Measurements from ENCODE around the gene RPH3AL.

Gene RPH3AL

DNA sequence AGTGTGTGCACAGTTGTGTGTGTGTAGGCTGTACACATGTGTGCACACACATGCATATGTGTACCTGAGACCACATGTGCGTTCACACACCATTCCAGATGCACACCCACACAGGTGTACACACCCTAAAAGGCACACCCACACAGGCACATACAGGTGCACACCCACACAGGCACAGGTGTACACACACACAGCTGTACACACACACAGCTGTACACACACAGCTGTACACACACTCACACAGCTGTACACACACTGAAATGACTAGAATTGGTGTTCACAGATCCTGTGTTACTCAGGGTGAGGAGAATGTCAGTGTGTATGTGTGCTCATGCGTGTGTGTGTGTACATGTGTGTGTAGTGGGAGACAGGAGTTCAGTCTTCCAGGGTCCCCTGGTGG lies 155.3 kb downstream of the RPH3AL start:
- peak in 1 of 10 donors; percentile 8 for DNase-seq
- intact Hi-C loops (cut with DNase I), result no loop called here

GRCh38 chr17:194828-195602 lies 157.6 kb downstream of the RPH3AL start:
- intact Hi-C loops (cut with DNase I), result no loop called here
- peak in 3 of 10 donors; percentile 20 to 67 (median 53) for DNase-seq

DNA sequence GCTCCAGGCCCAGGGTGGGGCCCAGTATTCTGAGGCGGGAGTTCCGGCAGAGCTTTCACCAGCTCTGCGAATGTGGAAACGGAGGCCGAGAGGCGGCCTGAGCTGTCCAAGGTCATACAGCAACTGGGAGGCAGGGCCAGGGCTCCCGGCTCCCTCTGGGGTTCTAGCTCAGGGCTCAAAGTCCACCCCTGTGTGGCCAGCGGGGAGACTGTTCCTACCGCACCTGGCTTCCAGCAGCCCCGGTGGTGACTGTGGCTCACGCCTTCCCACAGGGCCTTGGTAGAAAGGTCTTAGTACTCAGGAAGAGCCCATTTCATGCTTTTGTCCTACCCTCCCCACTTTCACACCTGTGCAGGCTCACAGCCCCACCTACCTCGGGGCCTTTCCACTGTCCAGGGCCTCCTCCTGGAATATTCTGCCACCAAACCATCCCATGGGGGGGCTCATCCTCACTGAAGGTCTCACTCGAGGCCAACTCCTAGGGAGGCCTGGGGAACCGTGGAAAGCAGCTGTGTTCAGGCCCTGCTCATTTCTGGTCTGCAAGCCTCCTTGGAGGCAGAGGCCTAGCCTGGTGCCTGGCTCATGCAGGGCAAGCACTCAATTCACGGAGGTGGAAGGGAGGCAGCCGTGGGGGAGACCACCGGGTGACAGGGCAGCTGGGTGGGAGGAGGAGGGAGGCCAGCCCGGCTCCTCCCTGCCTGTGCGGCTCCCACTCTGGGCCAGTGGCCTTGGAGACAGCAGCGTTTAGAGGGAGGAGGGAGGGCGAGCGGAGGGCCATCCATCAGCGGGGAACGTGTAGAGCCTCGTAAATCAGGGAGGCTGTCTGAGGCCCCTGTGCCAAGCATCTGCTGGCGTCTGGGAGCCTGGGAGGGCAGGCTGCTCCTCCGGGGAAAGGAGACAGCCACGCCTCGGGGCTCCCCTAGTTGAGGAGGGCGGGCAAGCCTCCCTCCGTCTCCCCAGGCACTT lies 158.5 kb downstream of the RPH3AL start:
- DNase-seq, result peak in 3 of 10 donors; percentile 61 to 81 (median 75)
- intact Hi-C loops (cut with DNase I), result no loop called here

- intact Hi-C loops (cut with DNase I), result no loop called here
- DNase-seq, result peak in 3 of 10 donors; percentile 48 to 62 (median 48)
These were observed 159.2 kb downstream of the RPH3AL start for GRCh38 chr17:193426-193810.

- peak in 3 of 10 donors; percentile 43 to 57 (median 57) for DNase-seq
- intact Hi-C loops (cut with DNase I), result no loop called here
These were observed 159.8 kb downstream of the RPH3AL start for GRCh38 chr17:192666-193425.

DNA sequence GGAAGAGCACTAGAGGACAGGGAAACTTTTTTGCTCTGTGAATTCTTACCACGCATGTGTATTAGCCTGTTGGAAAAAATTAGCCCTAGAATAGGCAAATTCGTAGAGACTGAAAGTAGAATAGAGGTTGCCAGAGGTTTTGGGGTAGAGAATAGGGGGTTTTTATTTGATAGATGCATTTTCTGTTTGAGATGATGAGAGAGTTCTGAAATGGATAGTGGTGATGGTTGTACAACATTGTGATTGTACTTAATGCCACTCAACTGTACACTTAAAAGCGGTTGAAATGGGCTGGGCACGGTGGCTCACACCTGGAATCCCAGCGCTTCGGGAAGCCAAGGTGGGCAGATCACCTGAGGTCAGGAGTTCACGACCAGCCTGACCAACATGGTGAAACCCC lies 163.2 kb downstream of the RPH3AL start:
- DNase-seq, result peak in 3 of 10 donors; percentile 10 to 39 (median 31)
- intact Hi-C loops (cut with DNase I), result no loop called here

- intact Hi-C loops (cut with DNase I), result no loop called here
- peak in 3 of 10 donors; percentile 9 to 39 (median 22) for DNase-seq
These were observed 165.5 kb downstream of the RPH3AL start for GRCh38 chr17:187130-187529.

- peak in 3 of 10 donors; percentile 3 to 38 (median 13) for DNase-seq
These were observed 167.0 kb downstream of the RPH3AL start for GRCh38 chr17:185445-186138.

DNA sequence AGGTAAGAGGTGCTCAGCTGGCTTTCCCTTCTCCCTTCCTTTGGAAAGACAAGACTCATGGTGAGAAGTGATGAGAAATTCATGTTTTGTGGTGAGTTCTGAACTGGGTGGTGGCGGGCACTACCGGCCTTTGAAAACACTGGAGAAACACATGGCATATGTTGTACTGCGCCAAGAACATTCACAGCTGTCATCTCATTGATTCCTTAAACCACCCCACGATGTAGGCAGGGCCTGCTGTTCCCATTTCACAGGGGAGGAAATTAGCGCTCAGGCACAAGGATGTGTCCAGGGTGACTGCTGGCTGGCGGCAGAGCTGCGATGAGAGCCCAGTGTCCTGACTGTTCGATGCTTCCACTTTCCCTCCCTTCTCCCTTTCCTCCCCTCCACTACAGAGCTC lies 169.6 kb downstream of the RPH3AL start:
- intact Hi-C loops (cut with DNase I), result no loop called here
- DNase-seq, result peak in 2 of 10 donors; percentile 43 to 78

More at GRCh38 chr17:185445-186138, 167.0 kb downstream of the RPH3AL start:
- intact Hi-C loops (cut with DNase I), result no loop called here

DNA sequence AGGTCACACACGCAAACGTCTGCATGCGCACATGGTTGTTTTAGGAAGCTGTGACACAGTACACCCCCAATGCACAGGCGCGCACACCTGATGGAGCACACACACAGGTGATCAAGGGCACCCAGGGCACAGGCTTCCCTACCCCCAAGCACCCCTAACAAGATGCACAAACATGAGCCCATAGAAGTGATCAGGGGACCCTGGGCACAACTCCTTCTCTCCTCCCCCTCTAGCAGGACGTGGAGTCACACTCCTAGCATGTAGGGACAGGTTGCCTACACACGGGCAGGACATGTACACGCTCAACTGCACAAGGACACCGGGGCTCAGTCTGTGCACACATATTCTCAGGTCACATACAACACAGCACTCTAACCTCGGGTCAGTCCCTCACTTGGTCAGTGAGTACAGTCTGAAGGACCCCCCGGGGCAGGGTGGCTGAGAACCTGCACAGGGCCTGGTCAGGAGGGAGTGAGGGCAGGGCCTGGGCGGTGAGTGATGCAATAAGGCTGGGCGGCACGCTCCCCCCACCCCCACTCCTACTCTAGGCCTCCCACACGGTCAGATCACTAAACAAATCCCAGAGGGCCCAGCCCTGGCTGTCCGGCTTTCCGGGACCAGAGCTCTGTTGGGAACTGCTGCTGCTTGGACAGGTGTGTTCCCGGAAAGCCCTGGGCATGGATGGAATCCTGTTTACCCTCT lies 170.4 kb downstream of the RPH3AL start:
- intact Hi-C loops (cut with DNase I), result no loop called here
- no peak for DNase-seq

GRCh38 chr17:181245-182049 lies 171.2 kb downstream of the RPH3AL start, which contains the start of gene DOC2B:
Gene DOC2B, minus strand, starts transcription at chr17:181650. Its CDS starts 171 bp downstream, at chr17:181479.
- intact Hi-C loops (cut with DNase I), result no loop called here
- peak in 7 of 10 donors; percentile 34 to 93 (median 47) for DNase-seq

GRCh38 chr17:180381-181244 lies 172.0 kb downstream of the RPH3AL start:
- no peak for DNase-seq
- intact Hi-C loops (cut with DNase I), result no loop called here

DNA sequence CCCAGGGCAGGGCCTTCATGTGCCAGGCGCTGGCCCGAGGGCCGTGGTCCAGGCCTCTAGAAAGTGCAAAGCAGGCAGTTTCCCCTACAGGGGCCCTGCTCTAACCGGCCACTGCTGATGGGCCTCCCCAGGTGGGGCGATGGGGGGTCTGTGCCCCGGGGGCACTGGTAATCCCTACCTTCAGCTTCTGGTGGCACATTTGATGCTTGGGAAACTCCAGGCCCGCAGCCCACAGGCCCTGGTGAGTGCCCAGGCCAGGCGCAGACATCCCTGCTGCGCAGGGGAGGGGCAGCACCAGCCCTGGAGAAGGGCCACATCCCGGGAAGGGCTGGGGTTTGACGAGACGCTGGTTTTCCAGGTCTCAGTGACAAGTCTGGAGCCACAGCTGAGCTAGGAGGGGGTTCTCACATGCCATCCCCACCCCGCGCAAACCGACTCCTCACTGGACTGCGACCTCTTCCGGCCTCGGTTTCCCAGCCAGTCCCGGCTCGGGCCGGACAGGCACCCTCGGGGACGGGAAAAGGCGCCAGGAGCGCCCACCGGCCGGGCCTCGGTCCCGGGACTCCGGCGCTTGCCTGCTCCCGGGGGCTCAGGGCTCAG lies 172.7 kb downstream of the RPH3AL start:
- DNase-seq, result peak in 1 of 10 donors; percentile 83
- intact Hi-C loops (cut with DNase I), result no loop called here

- intact Hi-C loops (cut with DNase I), result no loop called here
- peak in 1 of 10 donors; percentile 52 for DNase-seq
These were observed 173.6 kb downstream of the RPH3AL start for GRCh38 chr17:179066-179432.

DNA sequence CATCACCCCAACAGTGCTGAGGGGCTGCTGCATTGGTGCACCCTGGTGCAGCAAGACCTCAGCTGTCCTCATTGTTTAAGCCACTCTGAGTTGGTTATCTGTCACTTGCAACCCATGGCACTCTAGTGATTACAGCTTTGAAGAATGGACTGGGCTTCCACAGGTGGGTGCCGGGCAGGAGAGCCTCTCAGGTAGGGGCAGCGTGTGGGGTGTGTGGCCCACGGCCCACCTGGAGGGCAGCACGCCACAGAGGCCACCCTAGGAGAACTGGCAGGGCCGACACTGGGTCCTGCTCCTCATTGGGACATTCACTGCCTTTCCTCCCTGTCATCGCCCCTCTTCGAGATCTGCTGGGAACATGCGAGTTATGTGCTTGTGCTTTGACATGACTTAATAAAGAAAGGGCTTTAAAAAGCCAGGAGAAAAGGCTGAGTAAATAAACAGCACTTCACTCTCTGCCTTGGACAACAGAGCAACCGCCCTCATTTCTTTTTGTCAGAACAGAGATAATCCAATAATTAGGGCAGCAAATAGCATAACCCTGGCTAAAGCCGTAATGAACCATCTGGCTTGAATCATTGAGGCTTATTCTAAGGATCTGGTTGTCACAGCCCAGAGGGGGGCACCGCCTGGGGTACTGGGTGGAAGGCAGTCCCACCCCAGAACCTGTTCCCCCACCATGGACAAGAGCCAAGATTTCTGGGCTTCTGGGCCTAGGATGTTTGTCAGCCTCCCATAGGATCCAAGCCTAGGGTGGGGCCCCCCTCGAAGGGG lies 174.1 kb downstream of the RPH3AL start:
- peak in 2 of 10 donors; percentile 24 to 54 for DNase-seq
- intact Hi-C loops (cut with DNase I), result no loop called here

GRCh38 chr17:177762-178161 lies 174.8 kb downstream of the RPH3AL start:
- intact Hi-C loops (cut with DNase I), result no loop called here
- peak in 2 of 10 donors; percentile 55 to 58 for DNase-seq
